Smooth muscle cell of the pulmonary artery (primary cell): ENCODE data around the gene LIN37. TPM values are rescaled to one million over a fixed set of nuclear protein-coding genes. Genes with fewer than 3 reads are reported as not detected.

Experiments used
- total RNA-seq: library from RNA; depleted of rRNA; stranded (reverse); fragments of >200 nt; gene quantifications from 2 replicates; pipeline ENCODE4 v1.2.3, GENCODE V29; 2014

The LIN37 gene, protein sequence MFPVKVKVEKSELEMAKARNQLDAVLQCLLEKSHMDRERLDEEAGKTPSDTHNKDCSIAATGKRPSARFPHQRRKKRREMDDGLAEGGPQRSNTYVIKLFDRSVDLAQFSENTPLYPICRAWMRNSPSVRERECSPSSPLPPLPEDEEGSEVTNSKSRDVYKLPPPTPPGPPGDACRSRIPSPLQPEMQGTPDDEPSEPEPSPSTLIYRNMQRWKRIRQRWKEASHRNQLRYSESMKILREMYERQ
- 9.0 and 10.0 TPM in 2 replicates for total RNA-seq

DNA sequence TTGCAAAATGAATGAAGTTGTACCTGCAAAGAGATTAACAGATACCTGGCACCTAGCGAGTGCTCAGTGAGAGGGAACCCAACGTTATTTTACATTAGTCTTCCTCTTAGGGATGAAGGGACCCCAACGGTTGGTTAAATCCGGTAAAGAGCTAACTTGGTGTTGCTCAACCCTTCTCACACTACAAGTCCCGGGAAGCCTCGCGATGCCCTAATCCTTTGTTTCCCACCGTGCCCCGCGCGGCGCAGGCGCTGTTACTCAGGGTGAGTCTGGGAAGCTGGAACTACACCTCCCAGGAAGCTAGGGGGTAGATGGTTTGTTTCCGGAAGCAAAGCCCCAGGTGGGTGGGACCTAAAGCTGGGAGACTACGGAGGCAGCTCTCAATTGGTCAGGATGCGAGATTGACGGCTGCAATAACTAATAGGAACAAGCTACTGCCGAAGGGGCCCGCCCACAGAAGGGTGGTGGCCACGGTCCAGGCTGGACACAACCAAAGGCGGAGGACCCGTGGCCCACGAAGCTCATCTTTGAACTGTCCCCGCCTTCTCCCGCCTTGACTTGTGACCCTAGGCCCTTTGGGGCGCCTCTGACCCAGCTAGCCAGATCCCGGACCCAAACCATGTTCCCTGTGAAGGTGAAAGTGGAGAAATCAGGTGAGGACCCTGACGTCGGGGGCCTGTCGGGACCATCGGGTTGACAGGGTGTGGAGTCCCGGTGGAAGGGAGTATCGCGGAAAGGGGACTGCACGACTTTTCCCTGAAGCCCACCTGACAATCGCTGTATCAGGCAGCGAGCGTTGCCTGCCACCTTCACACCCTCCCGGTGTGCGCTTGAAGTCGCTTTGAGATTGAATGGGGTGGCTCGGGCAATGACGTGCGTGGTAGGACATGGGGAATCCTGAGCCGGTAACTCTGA is at the start of gene LIN37:
TSS of gene LIN37 (plus strand) at position 471 of the 915 bp plus-strand sequence. CDS start at position 620, 149 bp downstream.

DNA sequence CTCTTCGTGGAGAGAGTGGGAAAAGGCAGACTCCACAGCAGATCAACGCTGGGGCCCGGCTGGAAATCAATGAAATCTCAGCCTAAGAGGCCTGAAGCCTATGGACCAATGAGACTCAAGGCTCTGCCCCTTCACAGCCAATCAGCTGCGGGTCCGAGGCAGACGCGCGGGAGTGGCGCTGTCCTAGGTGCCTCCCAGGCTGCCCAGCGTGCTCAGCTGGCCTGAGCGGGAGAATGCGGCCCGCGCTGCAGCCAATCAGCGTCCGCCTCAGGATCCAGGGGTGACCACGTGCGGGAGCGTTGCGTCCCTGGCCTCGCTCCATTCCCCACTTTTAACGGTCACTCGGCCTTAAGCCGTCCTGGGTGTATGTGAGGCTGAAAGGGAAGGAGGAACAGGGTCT is 44.2 kb upstream of the LIN37 start, which contains the start of gene ZBTB32:
TSS of gene ZBTB32 (plus strand) at position 341 of the 400 bp plus-strand sequence. CDS start 10,069 bp downstream, outside the sequence.

DNA sequence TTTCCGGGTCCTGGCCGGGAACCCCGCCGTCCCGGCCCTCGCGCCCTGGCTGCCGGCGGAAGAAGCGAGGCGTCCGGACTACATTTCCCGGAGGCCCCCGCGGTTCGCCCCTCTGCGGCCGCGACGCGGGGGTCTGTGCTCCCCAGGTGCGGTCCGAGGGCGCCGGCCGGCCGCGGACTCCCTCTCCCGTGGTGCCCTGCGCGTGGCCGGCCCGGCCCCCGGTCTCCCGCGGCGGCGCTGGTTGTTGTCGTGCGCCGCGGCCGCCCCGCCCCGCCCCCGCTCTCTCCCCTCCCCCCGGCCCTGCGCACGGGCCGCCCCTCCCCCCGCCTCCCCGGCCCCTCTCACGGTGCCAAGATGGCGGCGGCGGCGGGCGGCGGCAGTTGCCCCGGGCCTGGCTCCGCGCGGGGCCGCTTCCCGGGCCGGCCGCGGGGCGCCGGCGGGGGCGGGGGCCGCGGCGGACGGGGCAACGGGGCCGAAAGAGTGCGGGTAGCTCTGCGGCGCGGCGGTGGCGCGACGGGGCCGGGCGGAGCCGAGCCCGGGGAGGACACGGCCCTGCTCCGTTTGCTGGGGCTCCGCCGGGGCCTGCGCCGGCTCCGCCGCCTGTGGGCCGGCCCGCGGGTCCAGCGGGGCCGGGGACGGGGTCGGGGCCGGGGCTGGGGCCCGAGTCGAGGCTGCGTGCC is 30.6 kb upstream of the LIN37 start, which contains the start of gene KMT2B:
TSS of gene KMT2B (plus strand) at position 339 of the 680 bp plus-strand sequence. CDS start at position 355, 16 bp downstream.

DNA sequence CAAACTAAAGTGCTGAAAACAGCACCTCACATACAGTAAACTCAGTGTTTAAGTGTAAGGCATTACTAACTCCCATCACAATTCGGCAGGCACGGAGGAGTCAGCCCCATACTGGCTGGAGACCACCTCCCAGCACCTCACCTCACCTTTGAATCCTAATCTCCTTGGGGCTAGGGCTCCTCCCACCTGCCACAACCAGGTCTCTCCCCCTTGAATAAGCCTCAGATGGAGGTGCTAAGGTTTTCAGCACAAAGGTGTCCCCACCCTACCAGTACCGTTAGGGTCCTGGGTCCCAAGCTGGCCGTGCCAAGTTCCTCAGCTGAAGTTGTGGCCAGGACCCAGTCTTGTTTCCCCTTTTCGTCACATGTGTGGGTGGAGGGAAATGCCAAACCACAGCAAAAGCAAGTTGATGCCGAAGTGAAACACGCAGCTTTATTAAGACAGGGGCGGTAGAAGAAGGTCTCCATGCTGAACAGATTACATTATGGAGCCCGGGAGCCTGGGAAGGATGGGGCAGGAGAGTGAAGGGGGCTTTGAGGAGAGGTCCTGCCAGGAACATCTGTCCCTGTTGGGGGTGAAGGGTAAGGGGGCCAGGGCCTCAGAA is 6.2 kb upstream of the LIN37 start, which contains the start of gene IGFLR1:
TSS of gene IGFLR1 (minus strand) at position 332 of the 604 bp plus-strand sequence. CDS start 1,272 bp downstream, outside the sequence.

DNA sequence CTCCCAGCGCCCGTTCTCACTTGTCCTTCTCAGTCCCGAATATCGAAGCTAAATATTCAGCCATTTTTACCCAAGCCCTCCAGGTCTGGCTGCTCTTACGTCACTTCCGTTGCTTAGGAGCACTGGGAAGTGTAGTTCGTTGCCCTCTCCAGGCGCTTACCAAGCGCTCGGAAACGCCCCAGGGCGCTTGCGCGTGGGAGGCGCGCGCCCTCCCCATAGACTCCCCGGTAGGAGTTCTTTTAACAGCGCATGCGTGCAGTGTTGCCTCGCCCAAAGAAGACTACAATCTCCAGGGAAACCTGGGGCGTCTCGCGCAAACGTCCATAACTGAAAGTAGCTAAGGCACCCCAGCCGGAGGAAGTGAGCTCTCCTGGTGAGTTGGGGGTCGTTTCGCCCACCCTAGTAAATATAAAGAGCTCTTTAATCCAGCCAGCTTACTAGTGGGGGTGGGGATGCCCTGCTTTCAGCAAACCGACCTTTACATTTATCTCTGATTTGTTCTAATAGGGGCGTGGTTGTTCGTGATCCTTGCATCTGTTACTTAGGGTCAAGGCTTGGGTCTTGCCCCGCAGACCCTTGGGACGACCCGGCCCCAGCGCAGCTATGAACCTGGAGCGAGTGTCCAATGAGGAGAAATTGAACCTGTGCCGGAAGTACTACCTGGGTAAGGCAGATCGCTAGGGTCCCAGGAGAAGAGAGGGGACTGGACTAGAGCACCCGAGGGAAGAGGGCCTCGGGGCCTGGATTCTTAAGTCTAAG is 2.9 kb upstream of the LIN37 start, which contains the start of the genes PSENEN and U2AF1L4:
TSS of gene PSENEN (plus strand) at position 324 of the 759 bp plus-strand sequence. CDS start at position 604, 280 bp downstream.
TSS of gene U2AF1L4 (minus strand) at position 91 of the 759 bp plus-strand sequence. CDS start at position 64, 27 bp downstream.

DNA sequence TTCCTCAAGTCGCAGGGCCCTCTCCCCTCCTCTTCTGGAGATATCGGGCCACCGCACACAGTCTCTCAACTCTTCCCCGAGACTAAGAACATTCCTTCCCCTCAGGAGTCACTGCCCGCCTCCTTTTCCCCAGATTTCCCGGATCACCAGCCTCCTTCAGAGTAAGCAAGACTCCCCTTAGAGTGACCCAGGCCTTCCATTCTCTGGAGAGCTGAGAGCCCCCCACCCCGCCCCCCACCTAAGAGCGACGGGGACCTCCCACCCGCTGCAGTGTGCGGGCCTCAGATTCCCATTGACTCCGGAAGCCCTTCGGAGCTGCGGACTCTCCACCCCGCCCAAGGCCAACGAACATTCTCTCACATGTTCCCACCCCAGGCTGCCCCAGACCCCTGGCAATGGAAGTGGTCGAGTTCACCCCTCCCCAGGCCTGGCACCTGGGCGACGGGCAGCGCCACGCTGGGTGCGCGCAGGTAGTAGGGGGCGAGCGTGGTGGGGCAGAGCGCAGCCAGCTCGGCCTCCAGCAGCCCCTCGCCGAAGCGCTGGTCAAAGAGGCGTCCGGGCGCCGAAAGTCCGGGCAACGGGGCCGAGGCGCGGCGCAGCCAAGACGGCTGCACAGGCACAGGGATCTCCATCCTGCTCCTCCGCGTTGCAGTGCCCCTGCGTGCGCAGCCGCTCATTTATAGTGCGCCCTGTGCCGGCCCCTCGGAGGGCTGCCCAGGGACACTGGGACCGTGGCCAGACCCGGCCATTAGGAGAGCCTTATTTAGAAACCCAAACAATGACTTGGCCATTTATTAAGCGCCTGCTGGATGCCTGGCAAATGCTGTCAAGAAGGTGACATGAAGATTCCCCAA is 8.2 kb downstream of the LIN37 start, which contains the start of gene HSPB6:
TSS of gene HSPB6 (minus strand) at position 653 of the 854 bp plus-strand sequence. CDS start at position 632, 21 bp downstream.

DNA sequence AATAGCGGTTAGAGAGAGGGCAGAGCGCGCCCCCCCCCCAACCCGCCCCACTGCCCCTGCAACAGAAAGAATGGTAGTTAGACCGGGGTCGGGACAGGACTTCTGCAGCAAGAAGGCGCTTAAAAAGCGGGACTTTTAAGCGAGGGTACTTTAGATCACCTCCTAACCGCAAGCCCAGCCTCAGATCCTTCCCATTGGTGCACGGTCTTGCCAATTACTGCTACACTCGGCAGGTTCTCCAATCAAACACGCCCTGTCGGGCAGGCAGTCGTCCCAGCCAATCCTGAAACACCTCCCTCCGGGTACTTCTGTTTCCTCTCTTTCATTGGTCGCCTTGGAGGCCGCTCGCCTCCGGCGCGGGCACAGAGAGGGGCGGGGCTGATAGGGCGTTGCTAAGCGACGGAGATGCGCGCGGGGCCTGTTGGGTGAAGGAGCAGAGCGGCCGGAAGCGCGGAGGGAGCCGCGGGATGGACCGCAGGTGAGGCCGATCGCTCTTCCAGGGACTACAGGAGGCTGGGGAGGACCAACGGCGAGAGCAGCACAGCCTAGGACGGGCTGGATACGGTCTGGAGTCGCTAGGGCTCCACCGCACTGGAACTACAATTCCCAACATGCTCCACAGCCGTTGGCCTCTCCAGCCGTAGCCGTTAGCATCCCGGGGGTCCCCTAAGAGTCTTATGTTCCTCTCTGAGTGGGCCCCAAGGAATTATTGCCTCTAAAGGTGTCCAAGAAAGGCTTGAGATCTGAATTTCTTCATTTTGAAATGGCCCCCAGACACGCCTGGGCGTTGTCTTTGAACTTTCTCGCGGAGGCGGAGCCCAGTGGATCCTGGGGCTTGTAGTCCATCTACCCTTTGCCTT is 9.6 kb downstream of the LIN37 start, which contains the start of gene PROSER3:
TSS of gene PROSER3 (plus strand) at position 428 of the 860 bp plus-strand sequence. CDS start at position 468, 40 bp downstream.

DNA sequence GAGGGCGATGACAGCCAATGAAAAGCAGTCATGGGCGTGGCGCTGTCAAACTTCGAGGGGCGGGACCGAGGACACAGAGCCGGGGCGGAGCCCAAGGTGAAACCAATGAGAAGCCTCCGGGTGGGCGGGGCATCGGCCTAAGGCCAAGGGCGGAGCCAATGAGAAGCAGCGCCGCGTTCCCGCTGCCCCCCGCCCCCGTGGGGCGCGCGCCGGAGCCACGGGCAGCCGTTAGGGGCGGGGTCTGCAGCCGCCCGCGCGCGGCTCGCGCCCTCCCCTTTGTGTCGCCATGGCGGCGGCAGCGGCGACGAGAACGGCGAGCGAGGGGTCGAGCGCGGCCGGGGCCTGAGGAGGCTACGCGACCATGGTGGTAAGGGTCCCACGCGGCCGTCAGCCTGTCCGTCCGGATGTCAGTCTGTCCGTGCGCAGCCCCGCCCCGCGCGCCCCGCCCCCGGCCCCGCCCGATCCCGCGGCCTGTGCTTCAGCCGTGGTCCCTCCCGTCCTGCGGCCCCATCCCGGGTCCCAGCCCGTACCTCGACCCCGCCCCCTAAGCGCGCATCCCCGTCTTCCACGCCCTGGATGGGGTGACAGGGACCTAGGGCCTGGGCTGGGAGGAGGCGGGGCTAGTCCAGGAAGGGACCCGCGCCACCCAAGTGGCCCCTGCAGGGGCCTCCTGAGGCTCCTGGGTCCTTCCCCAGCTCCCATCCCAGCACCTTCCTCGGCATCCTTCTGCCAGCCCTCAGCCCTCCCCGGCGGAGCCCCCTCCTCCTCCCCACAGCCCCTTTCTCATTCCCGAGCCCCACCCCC is 27.1 kb downstream of the LIN37 start, which contains the start of gene ARHGAP33:
TSS of gene ARHGAP33 (plus strand) at position 267 of the 804 bp plus-strand sequence. CDS start at position 362, 95 bp downstream.

Other genes with a start within 250 kb of the LIN37 start
- gene DMKN, start 234.9 kb upstream of the LIN37 start, total RNA-seq: 2.1 and 3.6 TPM in 2 replicates
- 4.5 and 6.7 TPM in 2 replicates for gene SBSN, start 220.3 kb upstream of the LIN37 start, total RNA-seq
- gene GAPDHS, start 215.1 kb upstream of the LIN37 start, total RNA-seq: not detected in 2 replicates
- gene TMEM147, start 202.9 kb upstream of the LIN37 start, total RNA-seq: 73.0 and 101 TPM in 2 replicates
- not detected in 2 replicates for gene ATP4A, start 184.9 kb upstream of the LIN37 start, total RNA-seq
- not detected in 2 replicates for gene PMIS2, start 162.4 kb upstream of the LIN37 start, total RNA-seq
- gene HAUS5, start 135.8 kb upstream of the LIN37 start, total RNA-seq: 5.6 and 7.4 TPM in 2 replicates
- gene RBM42, start 119.5 kb upstream of the LIN37 start, total RNA-seq: 33.4 and 35.7 TPM in 2 replicates
- gene ETV2, start 106.8 kb upstream of the LIN37 start, total RNA-seq: 0.13 TPM in 1 of 2 replicates, not detected in the other
- gene COX6B1, start 100.3 kb upstream of the LIN37 start, total RNA-seq: 188 and 222 TPM in 2 replicates
- 0.10 and 0.13 TPM in 2 replicates for gene UPK1A, start 82.1 kb upstream of the LIN37 start, total RNA-seq
- not detected in 2 replicates for gene ZBTB32, start 44.0 kb upstream of the LIN37 start, total RNA-seq
- gene KMT2B, start 30.6 kb upstream of the LIN37 start, total RNA-seq: 10.3 and 15.1 TPM in 2 replicates
- gene IGFLR1, start 6.1 kb upstream of the LIN37 start, total RNA-seq: 0.73 and 0.85 TPM in 2 replicates
- 6.1 and 8.9 TPM in 2 replicates for gene U2AF1L4, start 3.2 kb upstream of the LIN37 start, total RNA-seq
- 12.4 and 17.2 TPM in 2 replicates for gene PSENEN, start 2.9 kb upstream of the LIN37 start, total RNA-seq
- gene HSPB6, start 8.5 kb downstream of the LIN37 start, total RNA-seq: 106 and 161 TPM in 2 replicates
- 5.4 and 6.3 TPM in 2 replicates for gene PROSER3, start 9.6 kb downstream of the LIN37 start, total RNA-seq
- 3.1 and 5.5 TPM in 2 replicates for gene ARHGAP33, start 27.0 kb downstream of the LIN37 start, total RNA-seq
- gene PRODH2, start 64.3 kb downstream of the LIN37 start, total RNA-seq: not detected in 2 replicates
- not detected in 2 replicates for gene NPHS1, start 103.9 kb downstream of the LIN37 start, total RNA-seq
- gene KIRREL2, start 108.3 kb downstream of the LIN37 start, total RNA-seq: not detected in 2 replicates
- gene APLP1, start 120.0 kb downstream of the LIN37 start, total RNA-seq: 23.2 and 28.9 TPM in 2 replicates
- gene NFKBID, start 152.0 kb downstream of the LIN37 start, total RNA-seq: 2.5 and 5.2 TPM in 2 replicates
- gene HCST, start 154.0 kb downstream of the LIN37 start, total RNA-seq: 0.46 and 1.2 TPM in 2 replicates
- gene TYROBP, start 159.7 kb downstream of the LIN37 start, total RNA-seq: not detected in 2 replicates
- gene LRFN3, start 187.8 kb downstream of the LIN37 start, total RNA-seq: 5.1 and 7.1 TPM in 2 replicates
- 7.7 and 8.0 TPM in 2 replicates for gene SDHAF1, start 246.6 kb downstream of the LIN37 start, total RNA-seq